ENCODE results near the gene MRPL9. TPM values are rescaled to one million over a fixed set of nuclear protein-coding genes. Genes with fewer than 3 reads are reported as not detected.

The MRPL9 gene
- total and polyA plus RNA-seq, 2 donors (not counting 1 experiment from before 2014, with no cell fraction given) = 65.5 to 84.6 TPM

- 95% methylated on average over 7 of the region's 7 CpGs for WGBS (ENCODE audit: insufficient coverage)
- H3K4me2 ChIP-seq (replicated peaks; ENCODE audit: low read depth, low read length, poor library complexity, severe bottlenecking) = no peak overlapping the region
- DNase-seq (no peak), ATAC-seq (ENCODE audit: low read depth) (no peak)
- ChIA-PET CTCF (no interaction called here), POLR2A (interaction anchor here (0.6 kb wide), 1 partner anchor 877 kb away, joined by 4 read pairs; no protein-coding TSS in a partner anchor)
- no peak overlapping the region for H3K4me3 ChIP-seq (ENCODE audit: control extremely low read depth in 1 of 5, extremely low read depth in 1 of 5, insufficient read depth in 1 of 5, low read depth in 2 of 5, low read length in 4 of 5)
- intact Hi-C loops (cut with micrococcal nuclease) = no loop called here
- H2AFZ ChIP-seq (ENCODE audit: insufficient read depth, low read depth, low read length, poor library complexity, severe bottlenecking) = no peak overlapping the region
- Mint-ChIP-seq H3K4me3 (no peak overlapping the region), H3K4me1 (peaks cover 5% of the 10 kb centered on the region), H3K27me3 (peaks cover 18% of the 10 kb centered on the region), H3K27ac (no peak overlapping the region), H3K9me3 (ENCODE audit: insufficient read depth) (no peaks in the 10 kb centered on the region)
- peaks cover 6 to 13% of the 10 kb centered on the region in 2 donors for H3K4me1 ChIP-seq (ENCODE audit: control insufficient read depth in 2 of 2, insufficient read depth in 2 of 2, low read length in 2 of 2)
- no peak overlapping the region for H3K9ac ChIP-seq (ENCODE audit: low read length)
- no peaks in the 10 kb centered on the region for H3K36me3 ChIP-seq (replicated peaks in 1 of 2; ENCODE audit: control extremely low read depth in 1 of 2, control insufficient read depth in 1 of 2, extremely low read depth in 1 of 2, insufficient read depth in 2 of 2, low read length in 1 of 2)
- peaks cover 0 to 22% (median 2%) of the 10 kb centered on the region in 4 experiments for H3K27me3 ChIP-seq (replicated peaks in 1 of 4; ENCODE audit: control extremely low read depth in 1 of 4, control insufficient read depth in 3 of 4, insufficient read depth in 4 of 4, low read length in 3 of 4)
- no peak overlapping the region for H3K27ac ChIP-seq (ENCODE audit: low read length in 2 of 2)
- H4K20me1 ChIP-seq (ENCODE audit: control insufficient read depth, insufficient read depth, low read length, poor library complexity, severe bottlenecking) = no peaks in the 10 kb centered on the region
- peaks cover 0 to 3% (median 0%) of the 10 kb centered on the region in 3 donors for H3K9me3 ChIP-seq (ENCODE audit: control extremely low read depth in 1 of 3, control insufficient read depth in 2 of 3, insufficient read depth in 1 of 3, low read length in 2 of 3)
- TF ChIP-seq EZH2 (IDR thresholded peaks at IDR 0.05; ENCODE audit: borderline replicate concordance, insufficient read depth, low read depth, low read length, poor library complexity, severe bottlenecking) (no peak), CTCF (IDR thresholded peaks at IDR 0.05) (no peak)
- no peaks in the 10 kb centered on the region for H3K79me2 ChIP-seq (ENCODE audit: control insufficient read depth, insufficient read depth, low read length)
These were observed 38.5 kb upstream of the MRPL9 start for GRCh38 chr1:151801846-151802245.

DNA sequence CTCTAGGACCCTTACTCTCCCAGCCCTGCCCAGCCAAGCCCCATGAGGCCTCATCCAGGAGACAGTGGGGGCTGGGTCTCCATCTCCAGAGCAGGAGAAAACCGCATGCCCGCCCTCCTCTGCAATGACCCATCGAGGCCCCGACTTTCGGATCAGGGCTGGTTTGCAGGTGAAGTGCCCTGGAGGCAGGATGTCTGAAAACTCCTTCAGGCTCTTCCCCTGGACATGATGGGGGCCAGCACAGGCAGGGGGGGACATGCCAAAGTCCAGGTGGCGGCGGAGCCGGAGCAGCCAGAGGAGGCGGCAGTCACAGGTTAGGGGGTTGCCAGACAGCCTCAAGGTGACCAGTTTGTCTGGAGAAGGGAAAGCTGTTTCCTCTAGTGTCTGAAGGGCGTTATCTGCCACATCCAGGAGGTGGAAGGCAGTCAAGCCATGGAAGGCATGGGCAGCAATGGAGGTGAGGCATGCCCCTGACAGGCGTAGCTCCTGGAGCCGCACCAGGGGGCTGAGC is 38.1 kb upstream of the MRPL9 start:
- ChIA-PET CTCF (no interaction called here), POLR2A (interaction anchor here (0.6 kb wide), 1 partner anchor 877 kb away, joined by 4 read pairs; no protein-coding TSS in a partner anchor)
- no peak overlapping the region for H3K9ac ChIP-seq (ENCODE audit: low read length)
- DNase-seq = no peak
- H3K79me2 ChIP-seq (ENCODE audit: control insufficient read depth, insufficient read depth, low read length) = no peaks in the 10 kb centered on the region
- Mint-ChIP-seq H3K27ac (no peak overlapping the region), H3K4me3 (no peak overlapping the region), H3K9me3 (ENCODE audit: insufficient read depth) (no peaks in the 10 kb centered on the region), H3K4me1 (peaks cover 5% of the 10 kb centered on the region), H3K27me3 (peaks cover 18% of the 10 kb centered on the region)
- H3K4me2 ChIP-seq (replicated peaks; ENCODE audit: low read depth, low read length, poor library complexity, severe bottlenecking) = no peak overlapping the region
- H3K36me3 ChIP-seq (replicated peaks in 1 of 2; ENCODE audit: control extremely low read depth in 1 of 2, control insufficient read depth in 1 of 2, extremely low read depth in 1 of 2, insufficient read depth in 2 of 2, low read length in 1 of 2) = no peaks in the 10 kb centered on the region
- H3K9me3 ChIP-seq (ENCODE audit: control extremely low read depth in 1 of 3, control insufficient read depth in 2 of 3, insufficient read depth in 1 of 3, low read length in 2 of 3) = peaks cover 0 to 3% (median 0%) of the 10 kb centered on the region in 3 donors
- TF ChIP-seq CTCF (IDR thresholded peaks at IDR 0.05) (no peak), EZH2 (IDR thresholded peaks at IDR 0.05; ENCODE audit: borderline replicate concordance, insufficient read depth, low read depth, low read length, poor library complexity, severe bottlenecking) (no peak)
- no peak for ATAC-seq (ENCODE audit: low read depth)
- intact Hi-C loops (cut with micrococcal nuclease) = no loop called here
- WGBS (ENCODE audit: insufficient coverage) = 93% methylated on average over 12 of the region's 12 CpGs
- no peak overlapping the region for H3K4me3 ChIP-seq (ENCODE audit: control extremely low read depth in 1 of 5, extremely low read depth in 1 of 5, insufficient read depth in 1 of 5, low read depth in 2 of 5, low read length in 4 of 5)
- H3K27me3 ChIP-seq (replicated peaks in 1 of 4; ENCODE audit: control extremely low read depth in 1 of 4, control insufficient read depth in 3 of 4, insufficient read depth in 4 of 4, low read length in 3 of 4) = peaks cover 0 to 22% (median 2%) of the 10 kb centered on the region in 4 experiments
- no peak overlapping the region for H2AFZ ChIP-seq (ENCODE audit: insufficient read depth, low read depth, low read length, poor library complexity, severe bottlenecking)
- H3K27ac ChIP-seq (ENCODE audit: low read length in 2 of 2) = no peak overlapping the region
- H4K20me1 ChIP-seq (ENCODE audit: control insufficient read depth, insufficient read depth, low read length, poor library complexity, severe bottlenecking) = no peaks in the 10 kb centered on the region
- peaks cover 6 to 13% of the 10 kb centered on the region in 2 donors for H3K4me1 ChIP-seq (ENCODE audit: control insufficient read depth in 2 of 2, insufficient read depth in 2 of 2, low read length in 2 of 2)
